Neural progenitor cell (in vitro differentiated cells): ENCODE results near the gene ZNF330.

ENCODE experiments used
- EZH2 ChIP-seq: fragments of 200-600 bp; sonication (generic); IDR thresholded peaks from 2 replicates; pipeline ENCODE4 v1.6.1; 2017; ENCODE audit warnings: antibody characterized with exemption, mild to moderate bottlenecking, moderate library complexity
- TF ChIP-seq, protein P1 (sequence below): fragments of 200-600 bp; sonication (generic); IDR thresholded peaks from 2 replicates; pipeline ENCODE4 v1.5.1; 2017; ENCODE audit warnings: antibody characterized with exemption, mild to moderate bottlenecking

DNA sequence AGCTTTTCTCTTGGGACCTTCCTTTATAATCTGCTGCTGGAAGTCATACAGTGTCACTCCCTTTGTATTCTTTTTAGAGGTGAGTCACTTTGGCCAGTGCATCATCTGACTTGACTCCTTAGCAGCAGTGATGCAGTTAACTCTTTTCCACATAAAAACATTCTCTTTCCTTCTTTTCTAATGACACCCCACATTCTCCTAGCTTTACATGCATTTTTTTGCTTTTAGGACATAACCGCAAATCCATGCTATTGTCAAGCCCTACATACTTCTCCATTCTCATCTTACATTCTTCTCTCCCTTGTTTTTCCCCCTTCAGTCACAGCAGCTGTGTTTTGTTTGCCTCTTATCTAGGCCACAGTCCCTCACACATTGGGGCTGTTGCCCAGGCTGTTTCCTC lies 55.1 kb downstream of the ZNF330 start:
- TF ChIP-seq, protein P1, sequence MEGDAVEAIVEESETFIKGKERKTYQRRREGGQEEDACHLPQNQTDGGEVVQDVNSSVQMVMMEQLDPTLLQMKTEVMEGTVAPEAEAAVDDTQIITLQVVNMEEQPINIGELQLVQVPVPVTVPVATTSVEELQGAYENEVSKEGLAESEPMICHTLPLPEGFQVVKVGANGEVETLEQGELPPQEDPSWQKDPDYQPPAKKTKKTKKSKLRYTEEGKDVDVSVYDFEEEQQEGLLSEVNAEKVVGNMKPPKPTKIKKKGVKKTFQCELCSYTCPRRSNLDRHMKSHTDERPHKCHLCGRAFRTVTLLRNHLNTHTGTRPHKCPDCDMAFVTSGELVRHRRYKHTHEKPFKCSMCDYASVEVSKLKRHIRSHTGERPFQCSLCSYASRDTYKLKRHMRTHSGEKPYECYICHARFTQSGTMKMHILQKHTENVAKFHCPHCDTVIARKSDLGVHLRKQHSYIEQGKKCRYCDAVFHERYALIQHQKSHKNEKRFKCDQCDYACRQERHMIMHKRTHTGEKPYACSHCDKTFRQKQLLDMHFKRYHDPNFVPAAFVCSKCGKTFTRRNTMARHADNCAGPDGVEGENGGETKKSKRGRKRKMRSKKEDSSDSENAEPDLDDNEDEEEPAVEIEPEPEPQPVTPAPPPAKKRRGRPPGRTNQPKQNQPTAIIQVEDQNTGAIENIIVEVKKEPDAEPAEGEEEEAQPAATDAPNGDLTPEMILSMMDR = no peak
- TF ChIP-seq EZH2 = no peak
